Endometrial microvascular endothelial cells (primary cell): ENCODE results near the gene XIST. TPM values are rescaled to one million over a fixed set of nuclear protein-coding genes. Genes with fewer than 3 reads are reported as not detected.
"Not testable (repeated sequence)": the region's sequence is repeated elsewhere in the genome, so short reads cannot be mapped to it uniquely, and the experiment has no call there.

Experiments used
- in situ Hi-C: cut with HindIII; loops from 2 replicates; pipeline ENCODE4 v1.10.0; 2017; ENCODE audit warnings: low sequenced_read_pairs, low pct_unique_long_range_greater_than_20kb; ENCODE audit errors: inconsistent ontology term
- total RNA-seq: library from RNA; depleted of rRNA; stranded (reverse); fragments of >200 nt; gene quantifications from one replicate; pipeline ENCODE4 v1.2.3, GENCODE V29; 2015; ENCODE audit errors: inconsistent ontology term

XIST gene
- total RNA-seq, 1 donor from 2014 or later: 24.3 TPM

GRCh38 chrX:73819864-73820558 is 32.5 kb downstream of the XIST start:
- in situ Hi-C loops: not testable (repeated sequence)

- in situ Hi-C loops: no loop called here
Observed at GRCh38 chrX:73818200-73819116, 34.1 kb downstream of the XIST start.

- in situ Hi-C loops: no loop called here
Observed at GRCh38 chrX:73817393-73818199, 34.9 kb downstream of the XIST start.

- in situ Hi-C loops: no loop called here
Observed at GRCh38 chrX:73812256-73812655, 40.3 kb downstream of the XIST start.

GRCh38 chrX:73804109-73804508 is 48.4 kb downstream of the XIST start:
- in situ Hi-C loops: not testable (repeated sequence)

- in situ Hi-C loops: no loop called here
Observed at GRCh38 chrX:73799888-73800287, 52.6 kb downstream of the XIST start.

- in situ Hi-C loops: not testable (repeated sequence)
Observed at GRCh38 chrX:73792511-73792910, 60.0 kb downstream of the XIST start.

- in situ Hi-C loops: no loop called here
Observed at GRCh38 chrX:73785493-73785892, 67.0 kb downstream of the XIST start.
